Large intestine (tissue), 3 donors: ENCODE measurements around the gene SPATA31C2. TPM values are rescaled to one million over a fixed set of nuclear protein-coding genes. Genes with fewer than 3 reads are reported as not detected.

Experiments used
- DNase-seq, 2 donors: peaks; one replicate each; pipeline versions ENCODE4 v3.0.0 to v3.0.0-alpha.2; 2013
- H3K27ac ChIP-seq: one replicate; pipeline ENCODE4 v1.5.1; 2013; ENCODE audit warnings: low read length
- H3K27me3 ChIP-seq: 2 replicates; pipeline ENCODE4 v1.6.1; 2013; ENCODE audit warnings: low read length; ENCODE audit not compliant: control insufficient read depth, insufficient read depth
- H3K36me3 ChIP-seq: 2 replicates; pipeline ENCODE4 v1.6.1; 2013; ENCODE audit warnings: low read length; ENCODE audit not compliant: control insufficient read depth, insufficient read depth
- H3K4me1 ChIP-seq: one replicate; pipeline ENCODE4 v1.6.1; 2013; ENCODE audit warnings: low read length; ENCODE audit not compliant: control insufficient read depth, insufficient read depth
- H3K4me3 ChIP-seq: one replicate; pipeline ENCODE4 v1.5.1; 2013; ENCODE audit warnings: low read length
- H3K9me3 ChIP-seq: one replicate; pipeline ENCODE4 v1.6.1; 2013; ENCODE audit warnings: mild to moderate bottlenecking, low read depth, low read length, moderate library complexity; ENCODE audit not compliant: control insufficient read depth
- WGBS: methylation state at CpG from one replicate; pipeline ENCODE4 v1.1.5; 2013; ENCODE audit warnings: low lambda C conversion rate; ENCODE audit not compliant: insufficient coverage; 5-methylcytosine and 5-hydroxymethylcytosine counted together
- polyA plus RNA-seq: library from polyadenylated mRNA; unstranded; fragments of 120-200 nt; gene quantifications from one replicate; pipeline ENCODE4 v1.2.1, GENCODE V29; 2013

SPATA31C2 gene
- polyA plus RNA-seq, 1 donor = 0.07 TPM

- peak; percentile 64 to 77 for DNase-seq
- peaks cover 14% of the 10 kb centered on the region for H3K4me1 ChIP-seq
- H3K9me3 ChIP-seq = no peaks in the 10 kb centered on the region
- no CpG with 5 or more reads among the region's 4 CpGs for WGBS
- peak overlapping the region; percentile 43 for H3K27ac ChIP-seq
- no peaks in the 10 kb centered on the region for H3K36me3 ChIP-seq
- no peak overlapping the region for H3K4me3 ChIP-seq
- H3K27me3 ChIP-seq = no peaks in the 10 kb centered on the region
Measured at GRCh38 chr9:88090151-88090581, 48.1 kb downstream of the SPATA31C2 start.

GRCh38 chr9:88087906-88088305, 50.4 kb downstream of the SPATA31C2 start:
- no peaks in the 10 kb centered on the region for H3K27me3 ChIP-seq
- peaks cover 9% of the 10 kb centered on the region for H3K4me1 ChIP-seq
- no peak overlapping the region for H3K27ac ChIP-seq
- H3K36me3 ChIP-seq = no peaks in the 10 kb centered on the region
- 50% methylated on average over 2 of the region's 6 CpGs for WGBS
- DNase-seq = no peak
- H3K9me3 ChIP-seq = no peaks in the 10 kb centered on the region
- H3K4me3 ChIP-seq = no peak overlapping the region

GRCh38 chr9:88085476-88085875, 52.8 kb downstream of the SPATA31C2 start:
- DNase-seq = no peak
- no peaks in the 10 kb centered on the region for H3K27me3 ChIP-seq
- no peak overlapping the region for H3K27ac ChIP-seq
- H3K4me1 ChIP-seq = peaks cover 5% of the 10 kb centered on the region
- H3K36me3 ChIP-seq = no peaks in the 10 kb centered on the region
- no peaks in the 10 kb centered on the region for H3K9me3 ChIP-seq
- H3K4me3 ChIP-seq = no peak overlapping the region
- WGBS = no CpG with 5 or more reads among the region's 5 CpGs

GRCh38 chr9:88084357-88085183, 53.7 kb downstream of the SPATA31C2 start:
- H3K36me3 ChIP-seq = no peaks in the 10 kb centered on the region
- no CpG with 5 or more reads among the region's 5 CpGs for WGBS

More at GRCh38 chr9:88084357-88085183, 53.7 kb downstream of the SPATA31C2 start:
- Histone ChIP-seq H3K4me3 (no peak overlapping the region), H3K27me3 (no peaks in the 10 kb centered on the region), H3K27ac (no peak overlapping the region), H3K4me1 (no peaks in the 10 kb centered on the region), H3K9me3 (no peaks in the 10 kb centered on the region)
- DNase-seq = no peak

Other genes with a start within 250 kb of the SPATA31C2 start
- 0.18 TPM for gene SPATA31C1, start 220.5 kb downstream of the SPATA31C2 start, polyA plus RNA-seq
- gene CDK20, start 163.9 kb downstream of the SPATA31C2 start, polyA plus RNA-seq = 15.0 TPM
- 83.0 TPM for gene SPIN1, start 250.0 kb upstream of the SPATA31C2 start, polyA plus RNA-seq